ENCODE measurements around the gene CSNK1D.

- TF ChIP-seq CTCF (conservative IDR thresholded peaks at IDR 0.05; ENCODE audit: low read length) = no peak
- TF ChIP-seq EZH2phosphoT487 (IDR thresholded peaks at IDR 0.05; ENCODE audit: borderline replicate concordance) = no peak
Observed at GRCh38 chr17:82319619-82320062, 46.1 kb upstream of the CSNK1D start.
